ENCODE data around the gene ANKS3. TPM values are rescaled to one million over a fixed set of nuclear protein-coding genes. Genes with fewer than 3 reads are reported as not detected.

Gene ANKS3
- total RNA-seq, 4 donors from 2014 or later, result 9.4 to 22.7 (median 11.5) TPM

GRCh38 chr16:4769306-4769638 lies 35.2 kb upstream of the ANKS3 start:
- H3K4me1 ChIP-seq, result peaks cover 24 to 43% (median 25%) of the 10 kb centered on the region in 3 donors
- H3K27ac ChIP-seq, result peak overlapping the region; percentile 89 to 96 (median 93)
- 54 to 65% methylated on average over 7 of the region's 7 CpGs for WGBS, 2 donors
- TF ChIP-seq POLR2A (IDR thresholded peaks at IDR 0.05) (no peak), CTCF (IDR thresholded peaks at IDR 0.05) (no peak)
- no peaks in the 10 kb centered on the region for H3K27me3 ChIP-seq
- intact Hi-C loops (cut with DNase I), result no loop called here
- no peaks in the 10 kb centered on the region for H3K9me3 ChIP-seq
- H3K4me3 ChIP-seq, result peak overlapping the region in 3 of 4 donors; percentile 74 to 94 (median 93)
- H3K36me3 ChIP-seq, result peaks cover 0 to 13% (median 0%) of the 10 kb centered on the region in 3 donors
- DNase-seq, result no peak

GRCh38 chr16:4768549-4769305 lies 34.7 kb upstream of the ANKS3 start:
- Histone ChIP-seq H3K4me3 (peak overlapping the region; percentile 74 to 97 (median 94)), H3K36me3 (peaks cover 2 to 19% (median 5%) of the 10 kb centered on the region in 3 donors), H3K4me1 (peaks cover 24 to 48% (median 25%) of the 10 kb centered on the region in 3 donors), H3K27me3 (no peaks in the 10 kb centered on the region), H3K9me3 (no peaks in the 10 kb centered on the region), H3K27ac (peak overlapping the region; percentile 89 to 96 (median 93))
- WGBS, 2 donors, result 13 to 19% methylated on average over 6 to 14 of the region's 48 CpGs
- TF ChIP-seq POLR2A (IDR thresholded peaks at IDR 0.05), result peak in 3 of 4 donors; percentile 39 to 83 (median 40)
- TF ChIP-seq CTCF (IDR thresholded peaks at IDR 0.05), result no peak
- DNase-seq, result peak; percentile 68
- intact Hi-C loops (cut with DNase I), result no loop called here

GRCh38 chr16:4767872-4768548 lies 33.9 kb upstream of the ANKS3 start:
- no peaks in the 10 kb centered on the region for H3K9me3 ChIP-seq
- intact Hi-C loops (cut with DNase I), result no loop called here
- peaks cover 24 to 54% (median 25%) of the 10 kb centered on the region in 3 donors for H3K4me1 ChIP-seq
- H3K36me3 ChIP-seq, result peaks cover 6 to 26% (median 6%) of the 10 kb centered on the region in 3 donors
- H3K4me3 ChIP-seq, result peak overlapping the region; percentile 74 to 97 (median 94)
- H3K27ac ChIP-seq, result peak overlapping the region; percentile 89 to 96 (median 93)
- DNase-seq, result no peak
- TF ChIP-seq POLR2A (IDR thresholded peaks at IDR 0.05) (no peak), CTCF (IDR thresholded peaks at IDR 0.05) (no peak)
- H3K27me3 ChIP-seq, result no peaks in the 10 kb centered on the region
- WGBS, 2 donors, result 25 to 26% methylated on average over 17 of the region's 17 CpGs

- H3K27me3 ChIP-seq, result no peaks in the 10 kb centered on the region
- intact Hi-C loops (cut with DNase I), result no loop called here
- peak; percentile 81 for DNase-seq
- H3K36me3 ChIP-seq, result peaks cover 9 to 36% (median 11%) of the 10 kb centered on the region in 3 donors
- H3K9me3 ChIP-seq, result no peaks in the 10 kb centered on the region
- H3K27ac ChIP-seq, result peak within 1 kb of the TSS; percentile 89 to 96 (median 93)
- peaks cover 24 to 63% (median 25%) of the 10 kb centered on the region in 3 donors for H3K4me1 ChIP-seq
- 2 to 3% methylated on average over 8 to 17 of the region's 72 CpGs for WGBS, 2 donors
- peak within 1 kb of the TSS; percentile 74 to 97 (median 94) for H3K4me3 ChIP-seq
- TF ChIP-seq POLR2A (IDR thresholded peaks at IDR 0.05) (peak in 3 of 4 donors; percentile 39 to 63 (median 41)), CTCF (IDR thresholded peaks at IDR 0.05) (peak in 1 of 6 experiments; percentile 24)
Measured at GRCh38 chr16:4766875-4767628, 33.0 kb upstream of the ANKS3 start, which contains the start of gene ZNF500. ZNF500 (minus strand) TSS chr16:4767162; CDS start chr16:4765978, 1,184 bp downstream.
